T-helper 1 cell treated with Interleukin-12 subunit alpha and Interleukin-12 subunit beta and Interleukin-4 antibody, amounts not matched to agents 30 ng/mL and 1 ng/mL, for 36 hours (primary cell): ENCODE results near the gene CDH2. TPM values are rescaled to one million over a fixed set of nuclear protein-coding genes. Genes with fewer than 3 reads are reported as not detected.

Experiments used
- intact Hi-C: fragments of 100-400 bp; cut with micrococcal nuclease; formaldehyde crosslinking; loops from one replicate; pipeline ENCODE4 v1.15.1; 2024
- total RNA-seq: library from RNA; stranded (reverse); gene quantifications from 2 replicates; pipeline ENCODE4 v1.2.3, GENCODE V29; 2022

Gene CDH2
- total RNA-seq, 1 donor from 2014 or later, result 0.61 TPM

GRCh38 chr18:28088477-28088876 lies 88.5 kb downstream of the CDH2 start:
- intact Hi-C loops, result no loop called here

- intact Hi-C loops, result no loop called here
Observed at GRCh38 chr18:28086670-28087552, 90.0 kb downstream of the CDH2 start.

GRCh38 chr18:28081516-28081915 lies 95.4 kb downstream of the CDH2 start:
- intact Hi-C loops, result no loop called here

- intact Hi-C loops, result no loop called here
Observed at GRCh38 chr18:28080876-28081300, 96.0 kb downstream of the CDH2 start.

- intact Hi-C loops, result no loop called here
Observed at GRCh38 chr18:28079883-28080282, 97.0 kb downstream of the CDH2 start.

- intact Hi-C loops, result no loop called here
Observed at GRCh38 chr18:28078849-28079248, 98.1 kb downstream of the CDH2 start.

- intact Hi-C loops, result no loop called here
Observed at GRCh38 chr18:28078298-28078697, 98.6 kb downstream of the CDH2 start.

GRCh38 chr18:28075501-28075900 lies 101.4 kb downstream of the CDH2 start:
- intact Hi-C loops, result no loop called here

- intact Hi-C loops, result no loop called here
Observed at GRCh38 chr18:28074076-28074475, 102.9 kb downstream of the CDH2 start.

GRCh38 chr18:28073658-28074057 lies 103.3 kb downstream of the CDH2 start:
- intact Hi-C loops, result no loop called here

GRCh38 chr18:28071199-28071598 lies 105.7 kb downstream of the CDH2 start:
- intact Hi-C loops, result no loop called here

GRCh38 chr18:28068207-28068606 lies 108.7 kb downstream of the CDH2 start:
- intact Hi-C loops, result no loop called here

- intact Hi-C loops, result no loop called here
Observed at GRCh38 chr18:28067346-28067745, 109.6 kb downstream of the CDH2 start.

- intact Hi-C loops, result no loop called here
Observed at GRCh38 chr18:28065793-28066186, 111.1 kb downstream of the CDH2 start.

- intact Hi-C loops, result no loop called here
Observed at GRCh38 chr18:28065031-28065792, 111.7 kb downstream of the CDH2 start.

- intact Hi-C loops, result no loop called here
Observed at GRCh38 chr18:28063926-28064325, 113.0 kb downstream of the CDH2 start.

- intact Hi-C loops, result no loop called here
Observed at GRCh38 chr18:28063271-28063761, 113.6 kb downstream of the CDH2 start.

- intact Hi-C loops, result no loop called here
Observed at GRCh38 chr18:28062443-28062842, 114.5 kb downstream of the CDH2 start.

- intact Hi-C loops, result no loop called here
Observed at GRCh38 chr18:28059861-28060260, 117.1 kb downstream of the CDH2 start.

GRCh38 chr18:28050545-28050944 lies 126.4 kb downstream of the CDH2 start:
- intact Hi-C loops, result no loop called here

GRCh38 chr18:28048612-28049011 lies 128.3 kb downstream of the CDH2 start:
- intact Hi-C loops, result no loop called here

GRCh38 chr18:28045880-28046279 lies 131.1 kb downstream of the CDH2 start:
- intact Hi-C loops, result no loop called here
